RWPE1 (cell line): ENCODE data around the gene GPC6.

Source experiments
- CTCF ChIA-PET: fragments of 350-600 bp; sonication (Branson Sonifier 250); formaldehyde crosslinking; extraction: SDS; loops from one replicate; lab custom pipeline; 2021; lab: Yijun Ruan, JAX
- POLR2A ChIA-PET: fragments of 400-600 bp; formaldehyde crosslinking; extraction: SDS; loops from one replicate; lab custom pipeline; 2020; ENCODE audit warnings: antibody characterized with exemption; ENCODE audit not compliant: low non-redundant PET; lab: Yijun Ruan, JAX
- DNase-seq: peaks from one replicate; pipeline ENCODE4 v3.0.0; 2012; ENCODE audit warnings: low spot score
- H3K27ac ChIP-seq: fragments of 450-650 bp; 2 replicates; pipeline ENCODE4 v1.5.1; 2017
- TF ChIP-seq, protein P1 (sequence below): fragments of 450-650 bp; conservative IDR thresholded peaks from 2 replicates; pipeline ENCODE4 v1.5.1; 2017; ENCODE audit warnings: low read depth, mild to moderate bottlenecking

Gene GPC6

DNA sequence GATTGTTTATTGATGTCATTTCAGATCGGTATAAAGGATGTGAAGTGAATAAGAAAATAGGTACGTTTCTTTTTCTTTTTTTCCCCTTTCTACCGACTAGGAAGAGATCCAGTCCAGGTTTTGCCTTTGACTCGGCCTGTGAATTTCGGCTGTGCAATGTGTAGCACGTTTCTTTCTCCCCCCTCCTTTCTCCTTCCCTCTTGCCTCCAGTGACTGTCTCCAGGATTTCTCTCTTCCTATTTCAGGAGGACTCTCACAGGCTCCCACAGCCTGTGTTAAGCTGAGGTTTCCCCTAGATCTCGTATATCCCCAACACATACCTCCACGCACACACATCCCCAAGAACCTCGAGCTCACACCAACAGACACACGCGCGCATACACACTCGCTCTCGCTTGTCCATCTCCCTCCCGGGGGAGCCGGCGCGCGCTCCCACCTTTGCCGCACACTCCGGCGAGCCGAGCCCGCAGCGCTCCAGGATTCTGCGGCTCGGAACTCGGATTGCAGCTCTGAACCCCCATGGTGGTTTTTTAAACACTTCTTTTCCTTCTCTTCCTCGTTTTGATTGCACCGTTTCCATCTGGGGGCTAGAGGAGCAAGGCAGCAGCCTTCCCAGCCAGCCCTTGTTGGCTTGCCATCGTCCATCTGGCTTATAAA is at the start of gene GPC6:
Gene GPC6 (plus strand): TSS at position 185 of the 657 bp plus-strand sequence.
- TF ChIP-seq, protein P1, sequence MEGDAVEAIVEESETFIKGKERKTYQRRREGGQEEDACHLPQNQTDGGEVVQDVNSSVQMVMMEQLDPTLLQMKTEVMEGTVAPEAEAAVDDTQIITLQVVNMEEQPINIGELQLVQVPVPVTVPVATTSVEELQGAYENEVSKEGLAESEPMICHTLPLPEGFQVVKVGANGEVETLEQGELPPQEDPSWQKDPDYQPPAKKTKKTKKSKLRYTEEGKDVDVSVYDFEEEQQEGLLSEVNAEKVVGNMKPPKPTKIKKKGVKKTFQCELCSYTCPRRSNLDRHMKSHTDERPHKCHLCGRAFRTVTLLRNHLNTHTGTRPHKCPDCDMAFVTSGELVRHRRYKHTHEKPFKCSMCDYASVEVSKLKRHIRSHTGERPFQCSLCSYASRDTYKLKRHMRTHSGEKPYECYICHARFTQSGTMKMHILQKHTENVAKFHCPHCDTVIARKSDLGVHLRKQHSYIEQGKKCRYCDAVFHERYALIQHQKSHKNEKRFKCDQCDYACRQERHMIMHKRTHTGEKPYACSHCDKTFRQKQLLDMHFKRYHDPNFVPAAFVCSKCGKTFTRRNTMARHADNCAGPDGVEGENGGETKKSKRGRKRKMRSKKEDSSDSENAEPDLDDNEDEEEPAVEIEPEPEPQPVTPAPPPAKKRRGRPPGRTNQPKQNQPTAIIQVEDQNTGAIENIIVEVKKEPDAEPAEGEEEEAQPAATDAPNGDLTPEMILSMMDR, result no peak
- DNase-seq, result no peak
- H3K27ac ChIP-seq, result peak within 1 kb of the TSS; percentile 68
- POLR2A ChIA-PET, result no interaction called here
- CTCF ChIA-PET, result no interaction called here

- TF ChIP-seq, protein P1, result no peak
- no peak for DNase-seq
- no peak overlapping the region for H3K27ac ChIP-seq
- CTCF ChIA-PET, result no interaction called here
- POLR2A ChIA-PET, result no interaction called here
These were observed 46.1 kb upstream of the GPC6 start for GRCh38 chr13:93180356-93180969.

DNA sequence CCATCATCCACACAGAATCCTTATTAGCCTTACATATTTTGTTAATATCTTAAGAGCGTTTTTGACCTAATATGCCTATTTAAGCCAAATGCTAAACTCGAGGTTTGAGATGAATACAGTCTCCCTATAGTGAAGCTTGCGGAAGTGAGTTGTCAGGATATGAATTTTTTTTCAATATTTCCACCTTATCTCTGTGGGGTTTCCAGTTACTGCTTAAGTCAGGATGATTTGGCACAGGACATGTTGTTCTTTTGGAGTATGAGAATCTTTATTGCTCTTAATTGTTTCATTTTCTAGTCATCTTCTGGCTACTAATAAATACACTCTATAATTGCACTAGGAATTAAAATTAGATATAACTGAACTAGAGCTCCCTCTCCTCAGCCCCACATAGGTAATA is 44.2 kb upstream of the GPC6 start:
- POLR2A ChIA-PET, result no interaction called here
- DNase-seq, result no peak
- H3K27ac ChIP-seq, result no peak overlapping the region
- TF ChIP-seq, protein P1, result no peak
- CTCF ChIA-PET, result no interaction called here

DNA sequence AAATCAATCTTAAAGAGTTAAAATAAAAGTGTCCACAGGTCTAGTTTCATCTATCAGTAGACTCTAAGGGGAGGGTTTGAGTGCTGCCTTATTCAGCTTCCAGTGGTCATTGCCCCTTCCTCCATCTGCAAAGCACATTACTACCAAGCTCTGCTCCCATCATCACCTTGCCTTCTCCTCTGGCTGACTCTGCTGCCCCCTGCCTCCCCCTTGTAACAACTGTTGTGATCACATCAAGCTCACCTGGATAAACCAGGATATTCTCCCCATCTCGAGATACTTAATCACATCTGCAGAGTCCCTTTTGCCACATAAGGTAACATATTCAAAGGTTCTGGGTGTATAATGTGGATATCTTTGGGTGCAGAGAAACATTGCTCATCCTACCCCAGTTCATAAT is 43.3 kb upstream of the GPC6 start:
- TF ChIP-seq, protein P1, result no peak
- POLR2A ChIA-PET, result no interaction called here
- DNase-seq, result no peak
- no peak overlapping the region for H3K27ac ChIP-seq
- CTCF ChIA-PET, result interaction anchor here (0.6 kb wide), 1 partner anchor 283 kb away, joined by 3 read pairs; no protein-coding TSS in a partner anchor

- TF ChIP-seq, protein P1, result no peak
- ChIA-PET CTCF (no interaction called here), POLR2A (no interaction called here)
- no peak for DNase-seq
- no peak overlapping the region for H3K27ac ChIP-seq
These were observed 36.6 kb upstream of the GPC6 start for GRCh38 chr13:93190006-93190405.

GRCh38 chr13:93193682-93194081 is 32.9 kb upstream of the GPC6 start:
- no peak for DNase-seq
- TF ChIP-seq, protein P1, result no peak
- no peak overlapping the region for H3K27ac ChIP-seq
- CTCF ChIA-PET, result no interaction called here
- POLR2A ChIA-PET, result no interaction called here
